AG09309 (cell line): ENCODE data around the gene IL21R.

Experiments used
- DNase-seq: peaks from one replicate; pipeline ENCODE4 v3.0.0-alpha.2; 2010; ENCODE audit warnings: low read depth
- H3K4me3 ChIP-seq: 2 replicates; pipeline ENCODE4 v1.5.1; 2011; ENCODE audit warnings: mild to moderate bottlenecking, low read depth, low read length, moderate library complexity; ENCODE audit not compliant: control insufficient read depth
- CTCF ChIP-seq: IDR thresholded peaks from 2 replicates; pipeline ENCODE4 v1.5.1; 2011; ENCODE audit warnings: mild to moderate bottlenecking, low read depth, low read length, inconsistent platforms; ENCODE audit not compliant: insufficient read depth, control insufficient read depth; ENCODE audit errors: missing control alignments

The IL21R gene

GRCh38 chr16:27436065-27436464, 34.1 kb downstream of the IL21R start:
- H3K4me3 ChIP-seq = no peak overlapping the region
- DNase-seq = no peak
- TF ChIP-seq CTCF = no peak

GRCh38 chr16:27436921-27437650, 35.1 kb downstream of the IL21R start:
- DNase-seq = no peak
- no peak for TF ChIP-seq CTCF
- H3K4me3 ChIP-seq = no peak overlapping the region

- DNase-seq = no peak
- no peak for TF ChIP-seq CTCF
These were observed 36.0 kb downstream of the IL21R start for GRCh38 chr16:27437946-27438345.

GRCh38 chr16:27439271-27440018, 37.5 kb downstream of the IL21R start:
- TF ChIP-seq CTCF = no peak
- no peak overlapping the region for H3K4me3 ChIP-seq
- no peak for DNase-seq

More at GRCh38 chr16:27437946-27438345, 36.0 kb downstream of the IL21R start:
- no peak overlapping the region for H3K4me3 ChIP-seq

DNA sequence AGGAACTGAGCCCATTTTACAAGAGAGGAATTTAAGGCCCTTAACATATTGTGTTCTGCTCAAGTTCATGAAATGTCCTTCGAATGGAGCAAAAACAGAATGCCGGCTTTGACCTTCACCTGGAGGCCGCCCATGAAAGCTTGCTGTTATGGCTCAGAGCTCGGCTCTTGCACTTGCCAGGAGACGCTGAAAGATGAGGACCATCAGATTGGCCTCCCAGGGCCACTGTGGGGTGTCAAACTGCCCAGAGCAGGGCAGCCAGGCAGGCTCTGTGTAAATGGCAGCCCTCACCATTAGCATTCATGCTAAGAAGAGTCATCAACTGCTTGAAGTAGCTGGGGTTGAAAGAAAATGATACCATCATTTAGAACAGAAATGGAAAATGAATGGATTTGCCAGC, 39.3 kb downstream of the IL21R start:
- DNase-seq = no peak
- H3K4me3 ChIP-seq = no peak overlapping the region
- TF ChIP-seq CTCF = no peak

GRCh38 chr16:27441998-27442397, 40.0 kb downstream of the IL21R start:
- TF ChIP-seq CTCF = no peak
- no peak overlapping the region for H3K4me3 ChIP-seq
- no peak for DNase-seq
